ENCODE results near the gene CDCA3. TPM values are rescaled to one million over a fixed set of nuclear protein-coding genes. Genes with fewer than 3 reads are reported as not detected.

CDCA3 gene
- total and polyA plus RNA-seq, 2 donors (not counting 1 experiment from before 2014, with no cell fraction given), result 9.1 to 9.4 TPM

DNA sequence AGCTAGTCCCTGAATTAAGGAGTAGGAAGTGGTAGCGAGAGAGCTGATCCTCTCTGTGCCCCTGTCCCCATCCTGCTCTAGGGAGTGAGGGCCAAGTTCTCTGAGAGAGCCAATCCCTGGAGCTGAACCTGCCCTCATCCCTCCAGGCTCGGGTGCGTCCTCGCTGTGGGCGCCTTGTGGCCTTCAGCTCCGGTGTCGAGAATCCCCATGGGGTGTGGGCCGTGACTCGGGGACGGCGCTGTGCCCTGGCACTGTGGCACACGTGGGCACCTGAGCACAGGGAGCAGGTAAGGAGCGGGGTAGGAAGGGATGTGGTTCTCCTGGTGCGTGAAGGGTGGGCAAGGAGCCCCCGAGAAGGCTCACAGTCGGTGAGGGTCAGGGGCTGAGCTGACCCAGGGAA lies 12.2 kb downstream of the CDCA3 start:
- Histone ChIP-seq H3K9me3 (ENCODE audit: control insufficient read depth, insufficient read depth, low read depth, low read length) (no peaks in the 10 kb centered on the region), H3K9ac (ENCODE audit: insufficient read depth, low read length) (no peak overlapping the region), H3K79me2 (ENCODE audit: control insufficient read depth, insufficient read depth, low read length) (no peaks in the 10 kb centered on the region), H3K4me2 (ENCODE audit: extremely low read depth, insufficient read depth, low read length) (no peak overlapping the region), H3K27ac (ENCODE audit: insufficient read depth, low read length) (no peak overlapping the region), H2AFZ (ENCODE audit: low read length) (no peak overlapping the region), H3K4me1 (ENCODE audit: control insufficient read depth, extremely low read depth, insufficient read depth, low read length) (no peaks in the 10 kb centered on the region), H3K4me3 (replicated peaks in 1 of 4; ENCODE audit: control extremely low read depth in 1 of 4, insufficient read depth in 1 of 4, low read depth in 3 of 4, low read length in 4 of 4) (no peak overlapping the region), H3K36me3 (ENCODE audit: control insufficient read depth, insufficient read depth, low read length) (peaks cover 27% of the 10 kb centered on the region), H4K20me1 (ENCODE audit: control insufficient read depth, extremely low read depth, insufficient read depth, low read length) (no peaks in the 10 kb centered on the region), H3K27me3 (ENCODE audit: control insufficient read depth, insufficient read depth, low read length) (no peaks in the 10 kb centered on the region)
- TF ChIP-seq, protein P1, sequence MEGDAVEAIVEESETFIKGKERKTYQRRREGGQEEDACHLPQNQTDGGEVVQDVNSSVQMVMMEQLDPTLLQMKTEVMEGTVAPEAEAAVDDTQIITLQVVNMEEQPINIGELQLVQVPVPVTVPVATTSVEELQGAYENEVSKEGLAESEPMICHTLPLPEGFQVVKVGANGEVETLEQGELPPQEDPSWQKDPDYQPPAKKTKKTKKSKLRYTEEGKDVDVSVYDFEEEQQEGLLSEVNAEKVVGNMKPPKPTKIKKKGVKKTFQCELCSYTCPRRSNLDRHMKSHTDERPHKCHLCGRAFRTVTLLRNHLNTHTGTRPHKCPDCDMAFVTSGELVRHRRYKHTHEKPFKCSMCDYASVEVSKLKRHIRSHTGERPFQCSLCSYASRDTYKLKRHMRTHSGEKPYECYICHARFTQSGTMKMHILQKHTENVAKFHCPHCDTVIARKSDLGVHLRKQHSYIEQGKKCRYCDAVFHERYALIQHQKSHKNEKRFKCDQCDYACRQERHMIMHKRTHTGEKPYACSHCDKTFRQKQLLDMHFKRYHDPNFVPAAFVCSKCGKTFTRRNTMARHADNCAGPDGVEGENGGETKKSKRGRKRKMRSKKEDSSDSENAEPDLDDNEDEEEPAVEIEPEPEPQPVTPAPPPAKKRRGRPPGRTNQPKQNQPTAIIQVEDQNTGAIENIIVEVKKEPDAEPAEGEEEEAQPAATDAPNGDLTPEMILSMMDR (conservative IDR thresholded peaks at IDR 0.05 in 1 of 2, IDR thresholded peaks at IDR 0.05 in 1 of 2; ENCODE audit: low read depth in 1 of 2, low read length in 2 of 2), result no peak
- TF ChIP-seq EZH2 (IDR thresholded peaks at IDR 0.05; ENCODE audit: low read length, missing control alignments), result no peak
- no peak for DNase-seq (ENCODE audit: low read depth in 2 of 2)

DNA sequence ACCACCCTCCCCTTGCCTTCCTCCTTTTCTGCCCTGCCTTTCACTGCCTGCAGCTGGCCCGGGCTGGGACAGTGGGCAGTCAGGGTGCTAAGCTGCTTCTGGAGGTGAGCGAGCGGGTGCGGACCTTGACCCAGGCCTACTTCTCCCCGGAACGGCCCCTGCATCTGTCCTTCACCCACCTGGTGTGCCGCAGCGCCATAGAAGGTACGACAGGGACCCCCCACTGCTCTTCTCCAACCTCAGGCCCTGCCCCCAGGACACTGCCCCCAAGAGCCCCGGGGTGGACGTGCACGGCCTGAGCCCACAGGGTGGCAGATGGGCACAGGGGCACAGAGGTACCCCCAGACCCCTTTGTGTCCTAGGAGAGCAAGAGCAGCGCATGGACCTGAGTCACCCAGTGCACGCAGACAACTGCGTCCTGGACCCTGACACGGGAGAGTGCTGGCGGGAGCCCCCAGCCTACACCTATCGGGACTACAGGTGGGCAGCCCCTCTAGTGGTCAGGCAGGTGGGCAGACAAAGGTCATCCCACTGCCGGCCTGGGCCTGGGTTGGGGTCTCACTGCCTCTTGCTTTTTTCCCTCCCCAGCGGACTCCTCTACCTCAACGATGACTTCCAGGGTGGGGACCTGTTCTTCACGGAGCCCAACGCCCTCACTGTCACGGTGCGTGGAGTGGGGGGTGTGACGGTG lies 13.6 kb downstream of the CDCA3 start:
- Histone ChIP-seq H3K4me1 (ENCODE audit: control insufficient read depth, extremely low read depth, insufficient read depth, low read length) (no peaks in the 10 kb centered on the region), H3K27ac (ENCODE audit: insufficient read depth, low read length) (no peak overlapping the region), H2AFZ (ENCODE audit: low read length) (no peak overlapping the region), H3K9ac (ENCODE audit: insufficient read depth, low read length) (no peak overlapping the region), H4K20me1 (ENCODE audit: control insufficient read depth, extremely low read depth, insufficient read depth, low read length) (no peaks in the 10 kb centered on the region), H3K4me3 (replicated peaks in 1 of 4; ENCODE audit: control extremely low read depth in 1 of 4, insufficient read depth in 1 of 4, low read depth in 3 of 4, low read length in 4 of 4) (no peak overlapping the region), H3K27me3 (ENCODE audit: control insufficient read depth, insufficient read depth, low read length) (no peaks in the 10 kb centered on the region), H3K36me3 (ENCODE audit: control insufficient read depth, insufficient read depth, low read length) (peaks cover 29% of the 10 kb centered on the region), H3K4me2 (ENCODE audit: extremely low read depth, insufficient read depth, low read length) (no peak overlapping the region), H3K79me2 (ENCODE audit: control insufficient read depth, insufficient read depth, low read length) (no peaks in the 10 kb centered on the region), H3K9me3 (ENCODE audit: control insufficient read depth, insufficient read depth, low read depth, low read length) (no peaks in the 10 kb centered on the region)
- no peak for TF ChIP-seq EZH2 (IDR thresholded peaks at IDR 0.05; ENCODE audit: low read length, missing control alignments)
- TF ChIP-seq, protein P1 (conservative IDR thresholded peaks at IDR 0.05 in 1 of 2, IDR thresholded peaks at IDR 0.05 in 1 of 2; ENCODE audit: low read depth in 1 of 2, low read length in 2 of 2), result no peak
- no peak for DNase-seq (ENCODE audit: low read depth in 2 of 2)

DNA sequence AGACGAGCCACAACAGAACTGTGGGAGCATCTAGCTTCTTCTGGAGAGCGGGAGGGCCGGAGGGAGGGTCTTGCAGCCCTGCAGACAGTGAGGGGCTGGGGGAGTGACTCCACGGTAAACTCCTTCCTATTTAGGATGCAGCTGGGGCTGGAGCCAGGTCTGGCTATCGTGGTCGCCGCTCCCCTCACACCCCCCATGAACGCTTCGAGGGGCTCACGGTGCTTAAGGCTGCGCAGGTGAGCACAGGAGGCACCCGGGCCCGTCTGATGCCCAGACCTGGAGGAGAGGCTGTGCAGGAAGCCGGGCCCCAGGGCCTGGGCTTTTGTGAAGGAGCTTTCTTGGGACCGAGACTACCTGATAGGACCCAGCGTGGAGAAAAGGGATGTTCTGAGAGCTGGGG lies 14.2 kb downstream of the CDCA3 start:
- H3K4me1 ChIP-seq (ENCODE audit: control insufficient read depth, extremely low read depth, insufficient read depth, low read length), result no peaks in the 10 kb centered on the region
- no peak for DNase-seq (ENCODE audit: low read depth in 2 of 2)
- H3K4me2 ChIP-seq (ENCODE audit: extremely low read depth, insufficient read depth, low read length), result no peak overlapping the region
- no peak overlapping the region for H3K4me3 ChIP-seq (replicated peaks in 1 of 4; ENCODE audit: control extremely low read depth in 1 of 4, insufficient read depth in 1 of 4, low read depth in 3 of 4, low read length in 4 of 4)
- no peak overlapping the region for H3K9ac ChIP-seq (ENCODE audit: insufficient read depth, low read length)
- no peaks in the 10 kb centered on the region for H3K9me3 ChIP-seq (ENCODE audit: control insufficient read depth, insufficient read depth, low read depth, low read length)
- no peaks in the 10 kb centered on the region for H3K79me2 ChIP-seq (ENCODE audit: control insufficient read depth, insufficient read depth, low read length)
- no peaks in the 10 kb centered on the region for H4K20me1 ChIP-seq (ENCODE audit: control insufficient read depth, extremely low read depth, insufficient read depth, low read length)
- H3K36me3 ChIP-seq (ENCODE audit: control insufficient read depth, insufficient read depth, low read length), result peaks cover 27% of the 10 kb centered on the region
- no peaks in the 10 kb centered on the region for H3K27me3 ChIP-seq (ENCODE audit: control insufficient read depth, insufficient read depth, low read length)
- no peak for TF ChIP-seq EZH2 (IDR thresholded peaks at IDR 0.05; ENCODE audit: low read length, missing control alignments)
- TF ChIP-seq, protein P1 (conservative IDR thresholded peaks at IDR 0.05 in 1 of 2, IDR thresholded peaks at IDR 0.05 in 1 of 2; ENCODE audit: low read depth in 1 of 2, low read length in 2 of 2), result no peak
- no peak overlapping the region for H2AFZ ChIP-seq (ENCODE audit: low read length)
- no peak overlapping the region for H3K27ac ChIP-seq (ENCODE audit: insufficient read depth, low read length)
